CD4-positive, CD25-positive, alpha-beta regulatory T cell (primary cell): Measurements from ENCODE around the gene IFNAR1. TPM values are rescaled to one million over a fixed set of nuclear protein-coding genes. Genes with fewer than 3 reads are reported as not detected.

Experiments used
- ATAC-seq, 2 donors: fragments of 150-1000 bp; cut with Tn5 transposase; one replicate each; pipeline ENCODE4 v1.10.0; 2021; ENCODE audit warnings: low read depth in 2 of 2, moderate number of reproducible peaks in 2 of 2, moderate library complexity in 1 of 2
- DNase-seq, 3 donors: peaks; one replicate each; pipeline versions ENCODE4 v3.0.0 to v3.0.0-alpha.2; 2012 to 2022; ENCODE audit warnings: mixed read lengths in 1 of 3
- H3K27ac ChIP-seq: one replicate; pipeline ENCODE4 v1.7.0; 2013; ENCODE audit warnings: mild to moderate bottlenecking, low read length; ENCODE audit not compliant: insufficient read depth, poor library complexity, severe bottlenecking
- H3K27me3 ChIP-seq: one replicate; pipeline ENCODE4 v1.7.0; 2013; ENCODE audit warnings: low read length; ENCODE audit not compliant: control insufficient read depth, insufficient read depth
- H3K36me3 ChIP-seq: one replicate; pipeline ENCODE4 v1.7.0; 2013; ENCODE audit warnings: mild to moderate bottlenecking, low read length, moderate library complexity; ENCODE audit not compliant: control insufficient read depth, insufficient read depth
- H3K4me1 ChIP-seq: 2 replicates; pipeline ENCODE4 v1.7.0; 2013; ENCODE audit warnings: mild to moderate bottlenecking, low read length; ENCODE audit not compliant: insufficient read depth, control insufficient read depth, poor library complexity, severe bottlenecking
- H3K4me3 ChIP-seq: one replicate; pipeline ENCODE4 v1.7.0; 2013; ENCODE audit warnings: low read depth, mild to moderate bottlenecking, low read length, moderate library complexity
- H3K9me3 ChIP-seq, 2 experiments: 1 replicate in 1 of 2; 2 replicates in 1 of 2; pipeline ENCODE4 v1.7.0; 2013; ENCODE audit warnings: low read length in 2 of 2, mild to moderate bottlenecking in 1 of 2, moderate library complexity in 1 of 2; ENCODE audit not compliant: control insufficient read depth in 2 of 2
- H3K27ac Mint-ChIP-seq, 3 donors: one replicate each; pipeline ENCODE4 v1.8.0; 2020 to 2022; ENCODE audit warnings: mild to moderate bottlenecking in 3 of 3, mixed read lengths in 3 of 3, moderate library complexity in 2 of 3
- H3K27me3 Mint-ChIP-seq: one replicate; pipeline ENCODE4 v1.8.0; 2022; ENCODE audit warnings: mild to moderate bottlenecking, mixed read lengths
- H3K36me3 Mint-ChIP-seq: one replicate; pipeline ENCODE4 v1.8.0; 2020; ENCODE audit warnings: mixed read lengths
- H3K4me1 Mint-ChIP-seq, 4 donors: one replicate each; pipeline ENCODE4 v1.8.0; 2020 to 2022; ENCODE audit warnings: mixed read lengths in 4 of 4, mild to moderate bottlenecking in 1 of 4
- H3K4me3 Mint-ChIP-seq, 4 donors: one replicate each; pipeline ENCODE4 v1.8.0; 2020 to 2022; ENCODE audit warnings: mild to moderate bottlenecking in 4 of 4, mixed read lengths in 4 of 4, moderate library complexity in 3 of 4
- H3K9me3 Mint-ChIP-seq, 7 donors: one replicate each; pipeline ENCODE4 v1.8.0; 2020 to 2022; ENCODE audit warnings: mixed read lengths in 7 of 7, mild to moderate bottlenecking in 3 of 7, moderate library complexity in 2 of 7
- polyA plus RNA-seq, 4 donors: library from polyadenylated mRNA; unstranded; fragments of 300-500 nt; fragmentation: Illumina TruSeq; gene quantifications; one replicate each; pipeline ENCODE4 v1.2.3, GENCODE V29; 2021
- total RNA-seq: library from RNA; stranded (reverse); gene quantifications from one replicate; pipeline ENCODE4 v1.2.3, GENCODE V29; 2022

Gene IFNAR1
- total and polyA plus RNA-seq, 5 donors from 2014 or later = 23.9 to 93.8 (median 67.8) TPM

DNA sequence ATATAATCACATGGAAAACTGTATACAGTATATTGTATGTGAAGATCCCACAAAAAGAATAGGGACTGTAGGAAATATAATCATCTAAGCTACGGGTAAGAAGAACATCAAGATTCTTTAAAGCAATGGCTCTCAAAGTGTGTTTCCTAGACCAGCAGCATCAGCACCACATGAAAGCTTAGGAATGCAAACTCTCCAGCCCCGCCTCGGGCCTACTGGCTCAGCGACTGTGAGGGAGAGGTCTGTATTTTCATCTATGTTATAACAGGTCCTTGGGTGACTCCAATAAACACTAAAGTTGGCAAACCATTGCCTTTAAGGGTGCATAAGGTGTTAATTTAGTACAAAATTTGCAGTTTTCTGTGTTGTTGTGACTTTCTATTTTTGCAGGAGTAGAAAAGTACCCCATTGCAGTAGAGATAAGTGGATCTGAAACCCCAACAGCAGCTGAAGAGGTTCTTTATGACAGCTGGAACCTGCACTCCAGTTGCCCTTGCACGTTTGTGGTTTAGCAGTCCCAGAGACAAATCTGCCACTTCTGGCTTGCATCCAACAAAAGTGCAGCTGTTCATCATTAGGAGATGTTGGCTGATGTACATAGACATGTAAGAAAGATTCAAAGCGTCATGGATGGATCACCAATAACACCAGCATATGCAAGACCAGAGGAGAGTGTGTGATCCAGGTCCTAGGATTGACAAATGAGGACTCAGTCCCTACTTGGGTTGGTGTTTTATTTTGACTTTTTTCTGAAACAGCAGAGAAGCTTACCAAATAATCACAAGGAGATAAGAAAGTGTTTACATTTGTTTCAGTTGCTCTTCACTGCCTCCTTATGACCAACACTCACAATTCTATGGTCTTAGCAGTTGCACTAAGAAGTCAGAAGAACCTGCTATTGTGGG lies 15.9 kb upstream of the IFNAR1 start:
- no peak overlapping the region for H3K4me3 Mint-ChIP-seq
- peaks cover 5 to 24% (median 13%) of the 10 kb centered on the region in 4 donors for H3K4me1 Mint-ChIP-seq
- H3K9me3 ChIP-seq = no peaks in the 10 kb centered on the region
- no peaks in the 10 kb centered on the region for H3K27me3 ChIP-seq
- H3K9me3 Mint-ChIP-seq = peaks cover 0 to 4% (median 0%) of the 10 kb centered on the region in 7 donors
- peaks cover 7% of the 10 kb centered on the region for H3K27me3 Mint-ChIP-seq
- ATAC-seq (no peak), DNase-seq (no peak)
- no peak overlapping the region for H3K27ac ChIP-seq
- no peaks in the 10 kb centered on the region for H3K36me3 ChIP-seq
- H3K27ac Mint-ChIP-seq = no peak overlapping the region
- no peak overlapping the region for H3K4me3 ChIP-seq
- peaks cover 4% of the 10 kb centered on the region for H3K36me3 Mint-ChIP-seq
- peaks cover 3% of the 10 kb centered on the region for H3K4me1 ChIP-seq

DNA sequence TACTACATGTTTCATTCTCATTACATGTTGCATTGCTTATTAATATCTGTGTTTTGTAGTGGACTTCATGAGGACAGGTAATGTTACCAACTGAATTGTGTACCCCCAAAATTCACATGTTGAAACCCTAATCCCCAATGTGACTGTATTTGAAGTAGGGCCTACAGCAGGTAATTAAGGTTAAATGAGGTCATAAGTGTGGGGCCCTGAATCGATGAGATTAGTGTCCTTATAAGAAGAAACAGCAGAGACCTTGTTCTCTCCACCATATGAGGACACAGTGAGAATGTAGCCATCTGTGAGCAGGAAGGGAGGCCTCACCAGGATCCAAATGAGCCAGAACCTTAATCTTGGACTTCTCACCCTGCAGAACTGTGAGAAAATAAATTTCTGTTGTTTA lies 15.0 kb upstream of the IFNAR1 start:
- Mint-ChIP-seq H3K36me3 (peaks cover 4% of the 10 kb centered on the region), H3K4me3 (no peak overlapping the region), H3K27ac (no peak overlapping the region), H3K4me1 (peaks cover 1 to 16% (median 9%) of the 10 kb centered on the region in 4 donors), H3K9me3 (peaks cover 0 to 4% (median 0%) of the 10 kb centered on the region in 7 donors), H3K27me3 (peaks cover 13% of the 10 kb centered on the region)
- no peak overlapping the region for H3K27ac ChIP-seq
- H3K9me3 ChIP-seq = no peaks in the 10 kb centered on the region
- H3K4me1 ChIP-seq = peaks cover 3% of the 10 kb centered on the region
- no peak overlapping the region for H3K4me3 ChIP-seq
- H3K27me3 ChIP-seq = no peaks in the 10 kb centered on the region
- no peaks in the 10 kb centered on the region for H3K36me3 ChIP-seq
- ATAC-seq = no peak
- DNase-seq = no peak

DNA sequence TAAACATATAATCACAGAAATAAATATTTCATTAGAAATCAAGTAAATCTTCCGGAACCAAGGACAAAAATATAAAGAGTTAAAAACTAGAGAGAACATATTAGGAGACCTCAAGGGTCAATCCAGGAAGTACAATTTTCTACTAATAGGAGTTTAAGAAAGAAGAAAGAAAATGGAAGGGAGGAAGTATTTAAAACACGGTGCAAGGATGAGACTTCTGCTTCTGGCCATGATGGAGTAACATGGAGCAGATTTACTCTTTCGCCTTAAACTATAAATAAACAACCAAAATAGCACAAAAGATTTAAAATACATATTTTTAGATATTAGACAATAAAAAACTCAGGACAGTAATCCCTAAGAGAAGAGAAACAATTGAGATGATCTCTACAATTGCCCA lies 12.6 kb upstream of the IFNAR1 start:
- no peaks in the 10 kb centered on the region for H3K36me3 ChIP-seq
- H3K4me1 ChIP-seq = peaks cover 3% of the 10 kb centered on the region
- ATAC-seq = no peak
- no peak overlapping the region for H3K4me3 ChIP-seq
- peaks cover 9% of the 10 kb centered on the region for H3K27me3 ChIP-seq
- H3K9me3 Mint-ChIP-seq = peaks cover 0 to 4% (median 0%) of the 10 kb centered on the region in 7 donors
- no peak overlapping the region for H3K27ac ChIP-seq
- DNase-seq = no peak
- H3K4me3 Mint-ChIP-seq = no peak overlapping the region
- H3K27ac Mint-ChIP-seq = no peak overlapping the region
- no peaks in the 10 kb centered on the region for H3K9me3 ChIP-seq
- peaks cover 22% of the 10 kb centered on the region for H3K27me3 Mint-ChIP-seq
- peaks cover 0 to 10% (median 5%) of the 10 kb centered on the region in 4 donors for H3K4me1 Mint-ChIP-seq
- peaks cover 4% of the 10 kb centered on the region for H3K36me3 Mint-ChIP-seq

DNA sequence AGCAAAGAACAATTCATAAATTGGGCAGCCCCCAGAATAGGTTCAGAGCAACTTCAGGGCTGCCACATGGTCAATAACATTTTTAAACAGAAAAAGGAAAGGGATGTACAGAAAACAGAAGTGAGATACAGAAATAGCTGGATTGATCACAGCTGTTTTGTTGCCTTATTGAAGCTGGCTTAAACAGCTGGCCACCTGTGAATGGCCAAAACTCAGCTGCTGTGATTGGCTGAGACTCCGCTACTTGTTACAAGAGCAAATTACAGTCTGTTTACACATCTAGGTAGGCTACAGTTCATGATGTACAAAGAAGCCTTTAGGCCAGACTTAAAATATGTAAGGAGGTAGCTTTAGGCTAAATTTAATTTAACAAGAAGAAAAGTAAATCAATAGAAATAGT lies 11.6 kb upstream of the IFNAR1 start:
- peaks cover 0 to 4% (median 0%) of the 10 kb centered on the region in 7 donors for H3K9me3 Mint-ChIP-seq
- no peak overlapping the region for H3K27ac ChIP-seq
- peaks cover 28% of the 10 kb centered on the region for H3K27me3 Mint-ChIP-seq
- peaks cover 4% of the 10 kb centered on the region for H3K36me3 Mint-ChIP-seq
- no peak overlapping the region for H3K4me3 Mint-ChIP-seq
- no peaks in the 10 kb centered on the region for H3K9me3 ChIP-seq
- peaks cover 3% of the 10 kb centered on the region for H3K4me1 ChIP-seq
- H3K27ac Mint-ChIP-seq = no peak overlapping the region
- DNase-seq (no peak), ATAC-seq (no peak)
- H3K36me3 ChIP-seq = no peaks in the 10 kb centered on the region
- peaks cover 9% of the 10 kb centered on the region for H3K27me3 ChIP-seq
- peaks cover 0 to 10% (median 5%) of the 10 kb centered on the region in 4 donors for H3K4me1 Mint-ChIP-seq
- H3K4me3 ChIP-seq = no peak overlapping the region

DNA sequence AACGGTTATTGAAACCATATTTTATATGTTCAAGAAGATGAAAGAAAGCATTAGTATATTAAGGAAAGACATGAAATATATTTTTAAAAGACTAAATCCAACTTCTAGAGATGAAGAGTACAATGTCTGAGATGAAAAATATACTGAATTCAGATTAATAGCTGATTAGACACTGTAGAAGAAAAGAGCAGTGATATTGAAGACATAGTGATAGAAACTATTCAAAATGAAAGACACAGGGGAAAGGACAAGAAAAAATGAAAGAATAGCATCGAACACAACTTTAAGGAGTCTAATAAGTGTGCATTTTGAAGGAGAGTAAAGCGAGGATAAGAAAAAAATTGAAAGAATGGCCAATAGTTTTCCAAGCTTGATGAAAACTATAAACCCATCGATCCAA lies 11.2 kb upstream of the IFNAR1 start:
- Mint-ChIP-seq H3K27me3 (peaks cover 32% of the 10 kb centered on the region), H3K27ac (no peak overlapping the region), H3K9me3 (peaks cover 0 to 4% (median 0%) of the 10 kb centered on the region in 7 donors), H3K4me3 (no peak overlapping the region), H3K4me1 (peaks cover 0 to 8% (median 5%) of the 10 kb centered on the region in 4 donors), H3K36me3 (peaks cover 4% of the 10 kb centered on the region)
- no peak overlapping the region for H3K27ac ChIP-seq
- H3K27me3 ChIP-seq = peaks cover 9% of the 10 kb centered on the region
- H3K9me3 ChIP-seq = no peaks in the 10 kb centered on the region
- peaks cover 3% of the 10 kb centered on the region for H3K4me1 ChIP-seq
- no peak for ATAC-seq
- no peaks in the 10 kb centered on the region for H3K36me3 ChIP-seq
- DNase-seq = no peak
- H3K4me3 ChIP-seq = no peak overlapping the region

GRCh38 chr21:33314111-33314510 lies 10.7 kb upstream of the IFNAR1 start:
- Mint-ChIP-seq H3K27ac (no peak overlapping the region), H3K36me3 (peaks cover 4% of the 10 kb centered on the region), H3K27me3 (peaks cover 33% of the 10 kb centered on the region), H3K4me1 (peaks cover 0 to 5% (median 2%) of the 10 kb centered on the region in 4 donors), H3K9me3 (peaks cover 0 to 4% (median 0%) of the 10 kb centered on the region in 7 donors), H3K4me3 (no peak overlapping the region)
- Histone ChIP-seq H3K27ac (no peak overlapping the region), H3K4me3 (no peak overlapping the region), H3K4me1 (no peaks in the 10 kb centered on the region), H3K36me3 (no peaks in the 10 kb centered on the region), H3K9me3 (no peaks in the 10 kb centered on the region), H3K27me3 (peaks cover 9% of the 10 kb centered on the region)
- ATAC-seq = no peak
- DNase-seq = no peak

GRCh38 chr21:33315946-33316710 lies 8.6 kb upstream of the IFNAR1 start:
- Mint-ChIP-seq H3K9me3 (peaks cover 0 to 2% (median 1%) of the 10 kb centered on the region in 7 donors), H3K4me1 (peaks cover 0 to 5% (median 0%) of the 10 kb centered on the region in 4 donors), H3K27me3 (peaks cover 37% of the 10 kb centered on the region), H3K27ac (no peak overlapping the region), H3K4me3 (no peak overlapping the region), H3K36me3 (peaks cover 4% of the 10 kb centered on the region)
- Histone ChIP-seq H3K36me3 (no peaks in the 10 kb centered on the region), H3K9me3 (no peaks in the 10 kb centered on the region), H3K27me3 (peaks cover 9% of the 10 kb centered on the region), H3K27ac (no peak overlapping the region), H3K4me1 (no peaks in the 10 kb centered on the region), H3K4me3 (no peak overlapping the region)
- DNase-seq (no peak), ATAC-seq (no peak)
